WTC11 (cell line): Measurements from ENCODE around the gene RHBDL1. TPM values are rescaled to one million over a fixed set of nuclear protein-coding genes. Genes with fewer than 3 reads are reported as not detected.

Experiments used
- ATF1 ChIP-seq: sonication (generic); formaldehyde crosslinking; IDR thresholded peaks from 2 replicates; pipeline ENCODE4 v1.8.1; 2023; ENCODE audit warnings: mild to moderate bottlenecking, moderate library complexity, missing genetic modification reagents
- ATF2 ChIP-seq: sonication (generic); formaldehyde crosslinking; IDR thresholded peaks from 2 replicates; pipeline ENCODE4 v1.8.1; 2022; ENCODE audit warnings: low read depth, missing genetic modification reagents, borderline replicate concordance
- CBFB ChIP-seq: sonication (generic); formaldehyde crosslinking; IDR thresholded peaks from 2 replicates; pipeline ENCODE4 v1.8.1; 2022; ENCODE audit warnings: mild to moderate bottlenecking, low read depth, missing genetic modification reagents
- CREB1 ChIP-seq: sonication (generic); formaldehyde crosslinking; IDR thresholded peaks from 2 replicates; pipeline ENCODE4 v1.8.0; 2023; ENCODE audit warnings: mild to moderate bottlenecking, missing genetic modification reagents
- ELF4 ChIP-seq: sonication (generic); formaldehyde crosslinking; IDR thresholded peaks from 2 replicates; pipeline ENCODE4 v1.8.1; 2022; ENCODE audit warnings: low read depth, mild to moderate bottlenecking, moderate library complexity, missing genetic modification reagents
- EMX1 ChIP-seq: fragments of 250-450 bp; sonication (Bioruptor Pico); IDR thresholded peaks from 2 replicates; pipeline ENCODE4 v1.8.0; 2021; ENCODE audit warnings: mild to moderate bottlenecking
- FOXJ3 ChIP-seq: sonication (generic); formaldehyde crosslinking; IDR thresholded peaks from 2 replicates; pipeline ENCODE4 v1.9.0; 2021; ENCODE audit warnings: missing genetic modification reagents, mild to moderate bottlenecking, borderline replicate concordance
- GABPB1 ChIP-seq: sonication (generic); formaldehyde crosslinking; IDR thresholded peaks from 2 replicates; pipeline ENCODE4 v1.8.1; 2023; ENCODE audit warnings: mild to moderate bottlenecking, missing genetic modification reagents
- HMGXB4 ChIP-seq: sonication (generic); formaldehyde crosslinking; IDR thresholded peaks from 2 replicates; pipeline ENCODE4 v1.8.1; 2023; ENCODE audit warnings: mild to moderate bottlenecking, moderate library complexity, missing genetic modification reagents
- KAT7 ChIP-seq: sonication (generic); formaldehyde crosslinking; IDR thresholded peaks from 2 replicates; pipeline ENCODE4 v1.8.1; 2023; ENCODE audit warnings: missing genetic modification reagents, mild to moderate bottlenecking, borderline replicate concordance
- MLX ChIP-seq: sonication (generic); formaldehyde crosslinking; IDR thresholded peaks from 2 replicates; pipeline ENCODE4 v1.8.1; 2023; ENCODE audit warnings: mild to moderate bottlenecking, missing genetic modification reagents, moderate library complexity
- NFATC4 ChIP-seq: fragments of 250-450 bp; sonication (Bioruptor Pico); IDR thresholded peaks from 2 replicates; pipeline ENCODE4 v1.9.0; 2021; ENCODE audit warnings: mild to moderate bottlenecking
- NFE2L1 ChIP-seq: sonication (generic); formaldehyde crosslinking; IDR thresholded peaks from 2 replicates; pipeline ENCODE4 v1.8.1; 2023; ENCODE audit warnings: missing genetic modification reagents
- NFYB ChIP-seq: sonication (generic); formaldehyde crosslinking; conservative IDR thresholded peaks from 2 replicates; pipeline ENCODE4 v1.8.0; 2022; ENCODE audit warnings: low read depth, missing genetic modification reagents
- NR1H2 ChIP-seq: sonication (generic); formaldehyde crosslinking; IDR thresholded peaks from 2 replicates; pipeline ENCODE4 v1.9.0; 2021; ENCODE audit warnings: mild to moderate bottlenecking, moderate library complexity, missing genetic modification reagents
- PREB ChIP-seq: sonication (generic); formaldehyde crosslinking; IDR thresholded peaks from 2 replicates; pipeline ENCODE4 v1.8.1; 2022; ENCODE audit warnings: mild to moderate bottlenecking, missing genetic modification reagents, moderate library complexity, borderline replicate concordance
- RELA ChIP-seq: sonication (generic); formaldehyde crosslinking; IDR thresholded peaks from 2 replicates; pipeline ENCODE4 v1.8.1; 2022; ENCODE audit warnings: missing genetic modification reagents, mild to moderate bottlenecking, borderline replicate concordance
- SOX15 ChIP-seq: fragments of 250-450 bp; sonication (Bioruptor Pico); IDR thresholded peaks from 2 replicates; pipeline ENCODE4 v1.9.0; 2021; ENCODE audit warnings: mild to moderate bottlenecking
- TEAD4 ChIP-seq: sonication (generic); formaldehyde crosslinking; IDR thresholded peaks from 2 replicates; pipeline ENCODE4 v1.8.0; 2022; ENCODE audit warnings: mild to moderate bottlenecking, missing genetic modification reagents
- ZNF121 ChIP-seq: sonication (generic); formaldehyde crosslinking; IDR thresholded peaks from 2 replicates; pipeline ENCODE4 v1.8.0; 2023; ENCODE audit warnings: missing genetic modification reagents
- ZNF396 ChIP-seq: fragments of 250-450 bp; sonication (Bioruptor Pico); IDR thresholded peaks from 2 replicates; pipeline ENCODE4 v1.8.0; 2021; ENCODE audit warnings: mild to moderate bottlenecking, moderate library complexity, borderline replicate concordance
- total RNA-seq: library from RNA; stranded (reverse); gene quantifications from 3 replicates; pipeline ENCODE4 v1.2.3, GENCODE V29; 2021
- TF ChIP-seq, protein P1 (sequence below): sonication (generic); formaldehyde crosslinking; IDR thresholded peaks from 2 replicates; pipeline ENCODE4 v1.8.1; 2023; ENCODE audit warnings: mild to moderate bottlenecking, missing genetic modification reagents, borderline replicate concordance
- TF ChIP-seq, protein P2 (sequence below): fragments of 250-450 bp; sonication (Bioruptor Pico); IDR thresholded peaks from 2 replicates; pipeline ENCODE4 v1.9.0; 2021; ENCODE audit warnings: mild to moderate bottlenecking
- TF ChIP-seq, protein P3 (sequence below): sonication (generic); formaldehyde crosslinking; IDR thresholded peaks from 2 replicates; pipeline ENCODE4 v1.8.1; 2022; ENCODE audit warnings: mild to moderate bottlenecking, moderate library complexity, missing genetic modification reagents
- TF ChIP-seq, protein P4 (sequence below): sonication (generic); formaldehyde crosslinking; IDR thresholded peaks from 2 replicates; pipeline ENCODE4 v1.8.1; 2023; ENCODE audit warnings: mild to moderate bottlenecking, missing genetic modification reagents

RHBDL1 gene
- total RNA-seq, 1 experiment from 2014 or later: 8.2 TPM

- TF ChIP-seq ATF2 (CRISPR knock-in tag): 0 out of 2 replicates have a peak, but pooled peaks have one; percentile 35
- TF ChIP-seq MLX (CRISPR knock-in tag): no peak
- no peak for TF ChIP-seq NFATC4 (CRISPR knock-in tag)
- no peak for TF ChIP-seq ATF1 (CRISPR knock-in tag)
- TF ChIP-seq, protein P1, sequence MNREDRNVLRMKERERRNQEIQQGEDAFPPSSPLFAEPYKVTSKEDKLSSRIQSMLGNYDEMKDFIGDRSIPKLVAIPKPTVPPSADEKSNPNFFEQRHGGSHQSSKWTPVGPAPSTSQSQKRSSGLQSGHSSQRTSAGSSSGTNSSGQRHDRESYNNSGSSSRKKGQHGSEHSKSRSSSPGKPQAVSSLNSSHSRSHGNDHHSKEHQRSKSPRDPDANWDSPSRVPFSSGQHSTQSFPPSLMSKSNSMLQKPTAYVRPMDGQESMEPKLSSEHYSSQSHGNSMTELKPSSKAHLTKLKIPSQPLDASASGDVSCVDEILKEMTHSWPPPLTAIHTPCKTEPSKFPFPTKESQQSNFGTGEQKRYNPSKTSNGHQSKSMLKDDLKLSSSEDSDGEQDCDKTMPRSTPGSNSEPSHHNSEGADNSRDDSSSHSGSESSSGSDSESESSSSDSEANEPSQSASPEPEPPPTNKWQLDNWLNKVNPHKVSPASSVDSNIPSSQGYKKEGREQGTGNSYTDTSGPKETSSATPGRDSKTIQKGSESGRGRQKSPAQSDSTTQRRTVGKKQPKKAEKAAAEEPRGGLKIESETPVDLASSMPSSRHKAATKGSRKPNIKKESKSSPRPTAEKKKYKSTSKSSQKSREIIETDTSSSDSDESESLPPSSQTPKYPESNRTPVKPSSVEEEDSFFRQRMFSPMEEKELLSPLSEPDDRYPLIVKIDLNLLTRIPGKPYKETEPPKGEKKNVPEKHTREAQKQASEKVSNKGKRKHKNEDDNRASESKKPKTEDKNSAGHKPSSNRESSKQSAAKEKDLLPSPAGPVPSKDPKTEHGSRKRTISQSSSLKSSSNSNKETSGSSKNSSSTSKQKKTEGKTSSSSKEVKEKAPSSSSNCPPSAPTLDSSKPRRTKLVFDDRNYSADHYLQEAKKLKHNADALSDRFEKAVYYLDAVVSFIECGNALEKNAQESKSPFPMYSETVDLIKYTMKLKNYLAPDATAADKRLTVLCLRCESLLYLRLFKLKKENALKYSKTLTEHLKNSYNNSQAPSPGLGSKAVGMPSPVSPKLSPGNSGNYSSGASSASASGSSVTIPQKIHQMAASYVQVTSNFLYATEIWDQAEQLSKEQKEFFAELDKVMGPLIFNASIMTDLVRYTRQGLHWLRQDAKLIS (CRISPR knock-in tag): no peak
- TF ChIP-seq PREB: 0 out of 2 replicates have a peak, but pooled peaks have one; percentile 39
- TF ChIP-seq HMGXB4: 0 out of 2 replicates have a peak, but pooled peaks have one; percentile 50
- TF ChIP-seq EMX1 (CRISPR knock-in tag): no peak
- TF ChIP-seq GABPB1: no peak
- no peak for TF ChIP-seq ZNF121 (CRISPR knock-in tag)
- peak; percentile 37; the same call in 1 of the 2 replicates for TF ChIP-seq ELF4 (CRISPR knock-in tag)
- TF ChIP-seq TEAD4 (CRISPR knock-in tag): no peak
- TF ChIP-seq CREB1 (CRISPR knock-in tag): no peak
- TF ChIP-seq NR1H2 (CRISPR knock-in tag): no peak
- TF ChIP-seq KAT7 (CRISPR knock-in tag): peak; percentile 82
- TF ChIP-seq, protein P2, sequence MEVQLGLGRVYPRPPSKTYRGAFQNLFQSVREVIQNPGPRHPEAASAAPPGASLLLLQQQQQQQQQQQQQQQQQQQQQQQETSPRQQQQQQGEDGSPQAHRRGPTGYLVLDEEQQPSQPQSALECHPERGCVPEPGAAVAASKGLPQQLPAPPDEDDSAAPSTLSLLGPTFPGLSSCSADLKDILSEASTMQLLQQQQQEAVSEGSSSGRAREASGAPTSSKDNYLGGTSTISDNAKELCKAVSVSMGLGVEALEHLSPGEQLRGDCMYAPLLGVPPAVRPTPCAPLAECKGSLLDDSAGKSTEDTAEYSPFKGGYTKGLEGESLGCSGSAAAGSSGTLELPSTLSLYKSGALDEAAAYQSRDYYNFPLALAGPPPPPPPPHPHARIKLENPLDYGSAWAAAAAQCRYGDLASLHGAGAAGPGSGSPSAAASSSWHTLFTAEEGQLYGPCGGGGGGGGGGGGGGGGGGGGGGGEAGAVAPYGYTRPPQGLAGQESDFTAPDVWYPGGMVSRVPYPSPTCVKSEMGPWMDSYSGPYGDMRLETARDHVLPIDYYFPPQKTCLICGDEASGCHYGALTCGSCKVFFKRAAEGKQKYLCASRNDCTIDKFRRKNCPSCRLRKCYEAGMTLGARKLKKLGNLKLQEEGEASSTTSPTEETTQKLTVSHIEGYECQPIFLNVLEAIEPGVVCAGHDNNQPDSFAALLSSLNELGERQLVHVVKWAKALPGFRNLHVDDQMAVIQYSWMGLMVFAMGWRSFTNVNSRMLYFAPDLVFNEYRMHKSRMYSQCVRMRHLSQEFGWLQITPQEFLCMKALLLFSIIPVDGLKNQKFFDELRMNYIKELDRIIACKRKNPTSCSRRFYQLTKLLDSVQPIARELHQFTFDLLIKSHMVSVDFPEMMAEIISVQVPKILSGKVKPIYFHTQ: no peak
- TF ChIP-seq, protein P3, sequence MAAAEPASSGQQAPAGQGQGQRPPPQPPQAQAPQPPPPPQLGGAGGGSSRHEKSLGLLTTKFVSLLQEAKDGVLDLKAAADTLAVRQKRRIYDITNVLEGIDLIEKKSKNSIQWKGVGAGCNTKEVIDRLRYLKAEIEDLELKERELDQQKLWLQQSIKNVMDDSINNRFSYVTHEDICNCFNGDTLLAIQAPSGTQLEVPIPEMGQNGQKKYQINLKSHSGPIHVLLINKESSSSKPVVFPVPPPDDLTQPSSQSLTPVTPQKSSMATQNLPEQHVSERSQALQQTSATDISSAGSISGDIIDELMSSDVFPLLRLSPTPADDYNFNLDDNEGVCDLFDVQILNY (CRISPR knock-in tag): no peak; the same call in 1 of the 2 replicates
- no peak for TF ChIP-seq NFYB (CRISPR knock-in tag)
- TF ChIP-seq ZNF396: no peak
- TF ChIP-seq FOXJ3: no peak
- TF ChIP-seq, protein P4, sequence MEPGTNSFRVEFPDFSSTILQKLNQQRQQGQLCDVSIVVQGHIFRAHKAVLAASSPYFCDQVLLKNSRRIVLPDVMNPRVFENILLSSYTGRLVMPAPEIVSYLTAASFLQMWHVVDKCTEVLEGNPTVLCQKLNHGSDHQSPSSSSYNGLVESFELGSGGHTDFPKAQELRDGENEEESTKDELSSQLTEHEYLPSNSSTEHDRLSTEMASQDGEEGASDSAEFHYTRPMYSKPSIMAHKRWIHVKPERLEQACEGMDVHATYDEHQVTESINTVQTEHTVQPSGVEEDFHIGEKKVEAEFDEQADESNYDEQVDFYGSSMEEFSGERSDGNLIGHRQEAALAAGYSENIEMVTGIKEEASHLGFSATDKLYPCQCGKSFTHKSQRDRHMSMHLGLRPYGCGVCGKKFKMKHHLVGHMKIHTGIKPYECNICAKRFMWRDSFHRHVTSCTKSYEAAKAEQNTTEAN (CRISPR knock-in tag): no peak
- TF ChIP-seq NFE2L1 (CRISPR knock-in tag): no peak
- no peak for TF ChIP-seq CBFB (CRISPR knock-in tag)
- peak; percentile 90; the same call in 1 of the 2 replicates for TF ChIP-seq RELA (CRISPR knock-in tag)
- TF ChIP-seq SOX15: no peak
Measured at GRCh38 chr16:635573-636205, 39.8 kb upstream of the RHBDL1 start (continued).
